PFSK-1 (cell line): Measurements from ENCODE around the gene PCDHGC3.

Experiments
- FOXP2 ChIP-seq: optimal IDR thresholded peaks from 2 replicates; pipeline ENCODE3; 2011; ENCODE audit warnings: borderline replicate concordance, control low read depth, inconsistent platforms; ENCODE audit not compliant: insufficient read depth; ENCODE audit errors: extremely low read length, extremely low read depth
- POLR2AphosphoS5 ChIP-seq: IDR thresholded peaks from 2 replicates; pipeline ENCODE4 v1.6.1; 2012; ENCODE audit warnings: low read depth, mild to moderate bottlenecking, control low read depth, low read length, moderate library complexity
- REST ChIP-seq, 2 experiments: IDR thresholded peaks; 2 replicates each; pipeline versions ENCODE4 v1.6.1 to v1.8.0; 2011 to 2012; ENCODE audit warnings: low read depth in 2 of 2, low read length in 2 of 2, control low read depth in 1 of 2, inconsistent platforms in 1 of 2, mild to moderate bottlenecking in 1 of 2, moderate library complexity in 1 of 2; ENCODE audit not compliant: insufficient read depth in 1 of 2
- SIN3A ChIP-seq: IDR thresholded peaks from 2 replicates; pipeline ENCODE4 v1.6.1; 2012; ENCODE audit warnings: mild to moderate bottlenecking, low read length, moderate library complexity, borderline replicate concordance; ENCODE audit not compliant: insufficient read depth
- TAF1 ChIP-seq: IDR thresholded peaks from 2 replicates; pipeline ENCODE4 v1.6.1; 2012; ENCODE audit warnings: low read length, control low read depth, borderline replicate concordance; ENCODE audit not compliant: insufficient read depth

The PCDHGC3 gene

GRCh38 chr5:141527426-141527825, 51.7 kb downstream of the PCDHGC3 start:
- TF ChIP-seq SIN3A (no peak), FOXP2 (no peak), REST (IDR thresholded peaks at IDR 0.05; ENCODE audit: insufficient read depth in 1 of 2, low read depth in 2 of 2, low read length in 2 of 2) (no peak), POLR2AphosphoS5 (no peak), TAF1 (no peak)
